Ishikawa (cell line): ENCODE results near the gene MSRB3.

Source experiments
- CEBPB ChIP-seq: IDR thresholded peaks from 2 replicates; pipeline ENCODE4 v1.6.1; 2012
- CREB1 ChIP-seq: IDR thresholded peaks from 2 replicates; pipeline ENCODE4 v1.6.1; 2012; ENCODE audit warnings: low read depth
- EGR1 ChIP-seq: IDR thresholded peaks from 2 replicates; pipeline ENCODE4 v1.6.1; 2012
- EP300 ChIP-seq: IDR thresholded peaks from 2 replicates; pipeline ENCODE4 v1.6.1; 2012; ENCODE audit warnings: borderline replicate concordance
- FOXM1 ChIP-seq: IDR thresholded peaks from 2 replicates; pipeline ENCODE4 v1.6.1; 2012; ENCODE audit warnings: low read depth, borderline replicate concordance
- NFIC ChIP-seq: IDR thresholded peaks from 2 replicates; pipeline ENCODE4 v1.6.1; 2012
- RAD21 ChIP-seq: IDR thresholded peaks from 2 replicates; pipeline ENCODE4 v1.6.1; 2012; ENCODE audit warnings: low read depth
- TAF1 ChIP-seq: IDR thresholded peaks from 2 replicates; pipeline ENCODE4 v1.6.1; 2012; ENCODE audit warnings: low read depth, mild to moderate bottlenecking
- TCF12 ChIP-seq: IDR thresholded peaks from 2 replicates; pipeline ENCODE4 v1.6.1; 2012; ENCODE audit warnings: low read depth
- TEAD4 ChIP-seq: IDR thresholded peaks from 2 replicates; pipeline ENCODE4 v1.6.1; 2012
- YY1 ChIP-seq: IDR thresholded peaks from 2 replicates; pipeline ENCODE4 v1.6.1; 2012; ENCODE audit warnings: low read depth
- ZBTB7A ChIP-seq: IDR thresholded peaks from 2 replicates; pipeline ENCODE4 v1.6.1; 2012; ENCODE audit warnings: low read depth
- TF ChIP-seq, protein P1 (sequence below): IDR thresholded peaks from 2 replicates; pipeline ENCODE4 v1.6.1; 2012
- TF ChIP-seq, protein P2 (sequence below): IDR thresholded peaks from 2 replicates; pipeline ENCODE4 v1.6.1; 2012
- TF ChIP-seq, protein P3 (sequence below): IDR thresholded peaks from 2 replicates; pipeline ENCODE4 v1.6.1; 2012; ENCODE audit warnings: low read depth, mild to moderate bottlenecking

Gene MSRB3

DNA sequence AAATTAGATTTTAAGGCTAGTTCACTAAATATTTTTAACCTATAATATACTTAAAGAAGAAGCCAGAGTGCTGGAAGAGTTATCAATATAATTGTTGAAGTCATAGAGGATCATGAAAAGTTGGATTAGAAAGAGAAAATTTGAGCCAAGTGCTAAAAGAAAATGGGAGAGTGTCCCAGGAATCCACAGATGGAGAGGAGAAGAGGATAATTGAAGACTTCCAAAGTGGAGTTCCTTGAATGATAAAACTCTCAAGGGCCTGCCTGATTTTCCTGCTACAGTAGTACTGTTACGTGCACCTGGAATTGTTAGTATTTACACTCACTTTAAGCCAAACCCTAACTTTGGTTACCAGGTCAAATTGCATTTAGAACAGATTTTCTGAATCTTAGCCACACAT, 113.2 kb downstream of the MSRB3 start:
- TF ChIP-seq, protein P1, sequence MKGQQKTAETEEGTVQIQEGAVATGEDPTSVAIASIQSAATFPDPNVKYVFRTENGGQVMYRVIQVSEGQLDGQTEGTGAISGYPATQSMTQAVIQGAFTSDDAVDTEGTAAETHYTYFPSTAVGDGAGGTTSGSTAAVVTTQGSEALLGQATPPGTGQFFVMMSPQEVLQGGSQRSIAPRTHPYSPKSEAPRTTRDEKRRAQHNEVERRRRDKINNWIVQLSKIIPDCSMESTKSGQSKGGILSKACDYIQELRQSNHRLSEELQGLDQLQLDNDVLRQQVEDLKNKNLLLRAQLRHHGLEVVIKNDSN = no peak
- TF ChIP-seq CREB1 = no peak

DNA sequence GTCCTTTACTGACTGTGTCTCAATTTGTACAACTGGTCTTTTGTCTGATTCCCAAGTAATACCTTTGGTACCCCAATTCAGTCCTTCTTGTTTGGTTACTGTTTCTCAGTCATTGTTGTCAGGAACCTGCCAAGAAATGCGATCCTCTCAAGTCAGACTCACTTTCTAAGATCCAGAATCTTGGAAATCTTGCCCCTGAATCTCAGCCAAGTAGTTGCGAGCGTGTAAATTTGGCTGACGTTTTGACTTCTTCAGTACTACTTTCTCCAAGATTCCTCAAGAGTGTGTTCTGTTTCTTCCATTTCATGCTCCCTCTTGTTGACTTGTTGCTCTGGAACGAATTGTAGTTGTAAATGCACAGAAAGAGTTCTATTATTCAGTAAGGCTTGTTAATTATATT, 114.0 kb downstream of the MSRB3 start:
- TF ChIP-seq, protein P2, sequence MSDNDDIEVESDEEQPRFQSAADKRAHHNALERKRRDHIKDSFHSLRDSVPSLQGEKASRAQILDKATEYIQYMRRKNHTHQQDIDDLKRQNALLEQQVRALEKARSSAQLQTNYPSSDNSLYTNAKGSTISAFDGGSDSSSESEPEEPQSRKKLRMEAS = no peak
- TF ChIP-seq EGR1 = no peak
- TF ChIP-seq TAF1 = no peak
- TF ChIP-seq FOXM1 = no peak
- TF ChIP-seq ZBTB7A = no peak
- no peak for TF ChIP-seq TEAD4
- TF ChIP-seq TCF12 = no peak
- TF ChIP-seq, protein P3, sequence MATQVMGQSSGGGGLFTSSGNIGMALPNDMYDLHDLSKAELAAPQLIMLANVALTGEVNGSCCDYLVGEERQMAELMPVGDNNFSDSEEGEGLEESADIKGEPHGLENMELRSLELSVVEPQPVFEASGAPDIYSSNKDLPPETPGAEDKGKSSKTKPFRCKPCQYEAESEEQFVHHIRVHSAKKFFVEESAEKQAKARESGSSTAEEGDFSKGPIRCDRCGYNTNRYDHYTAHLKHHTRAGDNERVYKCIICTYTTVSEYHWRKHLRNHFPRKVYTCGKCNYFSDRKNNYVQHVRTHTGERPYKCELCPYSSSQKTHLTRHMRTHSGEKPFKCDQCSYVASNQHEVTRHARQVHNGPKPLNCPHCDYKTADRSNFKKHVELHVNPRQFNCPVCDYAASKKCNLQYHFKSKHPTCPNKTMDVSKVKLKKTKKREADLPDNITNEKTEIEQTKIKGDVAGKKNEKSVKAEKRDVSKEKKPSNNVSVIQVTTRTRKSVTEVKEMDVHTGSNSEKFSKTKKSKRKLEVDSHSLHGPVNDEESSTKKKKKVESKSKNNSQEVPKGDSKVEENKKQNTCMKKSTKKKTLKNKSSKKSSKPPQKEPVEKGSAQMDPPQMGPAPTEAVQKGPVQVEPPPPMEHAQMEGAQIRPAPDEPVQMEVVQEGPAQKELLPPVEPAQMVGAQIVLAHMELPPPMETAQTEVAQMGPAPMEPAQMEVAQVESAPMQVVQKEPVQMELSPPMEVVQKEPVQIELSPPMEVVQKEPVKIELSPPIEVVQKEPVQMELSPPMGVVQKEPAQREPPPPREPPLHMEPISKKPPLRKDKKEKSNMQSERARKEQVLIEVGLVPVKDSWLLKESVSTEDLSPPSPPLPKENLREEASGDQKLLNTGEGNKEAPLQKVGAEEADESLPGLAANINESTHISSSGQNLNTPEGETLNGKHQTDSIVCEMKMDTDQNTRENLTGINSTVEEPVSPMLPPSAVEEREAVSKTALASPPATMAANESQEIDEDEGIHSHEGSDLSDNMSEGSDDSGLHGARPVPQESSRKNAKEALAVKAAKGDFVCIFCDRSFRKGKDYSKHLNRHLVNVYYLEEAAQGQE = no peak
- no peak for TF ChIP-seq CREB1
- TF ChIP-seq NFIC = no peak
- TF ChIP-seq EP300 = no peak
- TF ChIP-seq YY1 = no peak
- TF ChIP-seq, protein P1 = no peak
- no peak for TF ChIP-seq CEBPB
- no peak for TF ChIP-seq RAD21

DNA sequence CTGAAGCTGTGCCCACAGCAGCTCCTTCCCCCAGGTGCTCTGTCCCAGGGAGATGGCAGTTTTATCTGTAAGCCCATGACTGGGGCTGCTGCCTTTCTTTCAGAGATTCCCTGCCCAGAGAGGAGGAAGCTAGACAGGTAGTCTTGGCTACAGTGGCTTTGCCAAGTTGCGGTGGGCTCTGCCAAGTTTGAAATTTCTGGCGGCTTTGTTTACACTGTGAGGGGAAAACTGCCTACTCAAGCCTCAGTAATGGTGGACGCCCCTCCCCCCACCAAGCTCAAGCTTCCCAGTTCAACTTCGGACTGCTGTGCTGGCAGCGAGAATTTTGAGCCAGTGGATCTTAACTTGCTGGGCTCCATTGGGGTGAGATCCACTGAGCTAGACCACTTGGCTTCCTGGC, 124.7 kb downstream of the MSRB3 start:
- no peak for TF ChIP-seq TAF1
- no peak for TF ChIP-seq YY1
- TF ChIP-seq CEBPB = no peak
- TF ChIP-seq RAD21 = no peak
- TF ChIP-seq CREB1 = no peak
- no peak for TF ChIP-seq NFIC
- no peak for TF ChIP-seq EGR1
- TF ChIP-seq, protein P2 = no peak
- TF ChIP-seq, protein P1 = no peak
- TF ChIP-seq, protein P3 = no peak
- no peak for TF ChIP-seq TEAD4
- no peak for TF ChIP-seq TCF12
- no peak for TF ChIP-seq EP300
- TF ChIP-seq FOXM1 = no peak
- TF ChIP-seq ZBTB7A = no peak

DNA sequence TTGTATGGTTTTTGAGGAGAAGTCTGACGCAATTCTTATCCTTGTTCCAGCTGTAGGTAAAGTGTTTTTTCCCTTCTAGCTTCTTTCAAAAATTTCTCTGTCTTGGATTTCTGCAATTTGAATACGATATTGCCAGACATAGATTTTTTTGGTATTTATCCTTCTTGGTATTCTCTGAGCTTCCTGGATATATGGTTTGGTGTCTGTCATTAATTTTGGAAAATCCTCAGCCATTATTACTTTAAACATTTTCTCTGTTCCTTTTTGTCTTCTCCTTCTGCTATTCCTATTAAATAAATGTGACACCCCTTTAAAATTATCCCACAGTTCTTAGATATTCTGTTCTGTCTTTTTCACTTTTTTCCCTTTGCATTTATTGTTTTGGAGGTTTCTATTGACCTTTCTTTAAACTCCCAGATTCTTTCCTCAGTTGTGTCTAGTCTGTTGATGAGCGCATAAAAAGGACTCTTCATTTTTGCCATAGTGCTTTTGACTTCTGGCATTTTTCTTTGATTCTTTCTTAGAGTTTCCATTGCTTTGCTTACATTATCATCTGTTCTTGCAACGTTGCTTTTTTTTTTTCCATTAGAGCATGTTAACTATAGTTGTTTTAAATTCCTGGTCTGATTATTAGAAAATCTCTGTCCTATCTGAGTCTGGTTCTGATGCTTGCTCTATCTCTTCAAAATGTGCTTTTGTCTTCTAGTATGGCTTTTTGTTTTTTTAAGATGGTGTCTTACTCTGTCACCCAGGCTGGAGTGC, 129.1 kb downstream of the MSRB3 start:
- TF ChIP-seq, protein P2 = no peak
- TF ChIP-seq, protein P1 = no peak

DNA sequence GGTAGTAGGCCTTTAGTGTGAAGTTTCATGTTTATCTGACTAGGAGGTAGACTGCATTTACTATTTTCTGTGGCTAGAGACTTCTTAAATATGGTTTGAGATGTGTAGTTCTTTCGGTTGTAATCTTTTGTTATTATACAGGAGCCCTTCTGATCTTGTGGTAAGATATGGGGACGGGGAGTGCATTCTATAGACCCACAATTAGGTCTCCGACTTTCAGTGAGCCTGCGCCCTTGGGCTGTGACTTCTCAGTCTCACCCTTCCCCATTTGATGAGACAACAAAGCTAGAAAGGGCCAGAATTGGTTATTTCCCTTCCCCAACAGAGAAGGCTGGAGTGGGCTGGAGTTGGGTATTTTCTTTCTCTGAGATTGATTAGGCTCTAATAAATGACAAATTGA, 130.0 kb downstream of the MSRB3 start:
- TF ChIP-seq TEAD4 (no peak), TCF12 (no peak), CEBPB (no peak), TAF1 (no peak), RAD21 (no peak), EGR1 (no peak), FOXM1 (no peak), YY1 (no peak), NFIC (no peak), ZBTB7A (no peak), EP300 (no peak)
- TF ChIP-seq, protein P2 = no peak
- TF ChIP-seq, protein P1 = no peak
- TF ChIP-seq, protein P3 = no peak
